WTC11 (cell line): Measurements from ENCODE around the gene GPR135. TPM values are rescaled to one million over a fixed set of nuclear protein-coding genes. Genes with fewer than 3 reads are reported as not detected.

ENCODE experiments used
- ATAC-seq: fragments of 200-7000 bp; cut with Tn5 transposase; 2 replicates; pipeline ENCODE4 v1.10.0; 2021; ENCODE audit warnings: mild to moderate bottlenecking, moderate library complexity
- CTCF ChIA-PET: fragments of 300-600 bp; sonication (Branson Sonifier 250); formaldehyde crosslinking; loops from one replicate; lab custom pipeline; 2021; ENCODE audit warnings: antibody characterized with exemption; lab: Charles Lee
- POLR2A ChIA-PET: fragments of 350-600 bp; sonication (Branson Sonifier 250); formaldehyde crosslinking; loops from one replicate; lab custom pipeline; 2021; ENCODE audit warnings: antibody characterized with exemption; lab: Charles Lee
- DNase-seq: peaks from one replicate; pipeline ENCODE4 v3.0.0; 2021; ENCODE audit warnings: low spot score
- H3K27ac Mint-ChIP-seq: 2 replicates; pipeline ENCODE4 v1.8.0; 2021; ENCODE audit warnings: mixed read lengths
- H3K27me3 Mint-ChIP-seq: 2 replicates; pipeline ENCODE4 v1.8.0; 2021; ENCODE audit warnings: low read depth, mild to moderate bottlenecking, moderate library complexity, mixed read lengths
- H3K36me3 Mint-ChIP-seq: 2 replicates; pipeline ENCODE4 v1.8.0; 2021; ENCODE audit warnings: mixed read lengths
- H3K4me1 Mint-ChIP-seq: 2 replicates; pipeline ENCODE4 v1.8.0; 2022; ENCODE audit warnings: mixed read lengths
- H3K4me3 Mint-ChIP-seq: 2 replicates; pipeline ENCODE4 v1.8.0; 2021; ENCODE audit warnings: mild to moderate bottlenecking, moderate library complexity, mixed read lengths
- H3K9me3 Mint-ChIP-seq: 2 replicates; pipeline ENCODE4 v1.8.0; 2021; ENCODE audit warnings: mixed read lengths
- FOXK1 ChIP-seq: sonication (generic); formaldehyde crosslinking; IDR thresholded peaks from 2 replicates; pipeline ENCODE4 v1.8.0; 2022; ENCODE audit warnings: mild to moderate bottlenecking, moderate library complexity, missing genetic modification reagents
- HMGA2 ChIP-seq: fragments of 250-450 bp; sonication (Bioruptor Pico); IDR thresholded peaks from 2 replicates; pipeline ENCODE4 v1.4.0; 2021; ENCODE audit warnings: mild to moderate bottlenecking, moderate library complexity
- NFE2L1 ChIP-seq: sonication (generic); formaldehyde crosslinking; IDR thresholded peaks from 2 replicates; pipeline ENCODE4 v1.8.1; 2023; ENCODE audit warnings: missing genetic modification reagents
- NFYB ChIP-seq: sonication (generic); formaldehyde crosslinking; conservative IDR thresholded peaks from 2 replicates; pipeline ENCODE4 v1.8.0; 2022; ENCODE audit warnings: low read depth, missing genetic modification reagents
- SOX15 ChIP-seq: fragments of 250-450 bp; sonication (Bioruptor Pico); IDR thresholded peaks from 2 replicates; pipeline ENCODE4 v1.9.0; 2021; ENCODE audit warnings: mild to moderate bottlenecking
- ZNF121 ChIP-seq: sonication (generic); formaldehyde crosslinking; IDR thresholded peaks from 2 replicates; pipeline ENCODE4 v1.8.0; 2023; ENCODE audit warnings: missing genetic modification reagents
- ZNF317 ChIP-seq: sonication (generic); formaldehyde crosslinking; IDR thresholded peaks from 2 replicates; pipeline ENCODE4 v1.8.1; 2023; ENCODE audit warnings: low read depth, mild to moderate bottlenecking, moderate library complexity, missing genetic modification reagents, borderline replicate concordance
- ZNF423 ChIP-seq: fragments of 250-450 bp; sonication (Bioruptor Pico); IDR thresholded peaks from 2 replicates; pipeline ENCODE4 v2.1.2; 2022; ENCODE audit warnings: mild to moderate bottlenecking, moderate library complexity
- total RNA-seq: library from RNA; stranded (reverse); gene quantifications from 3 replicates; pipeline ENCODE4 v1.2.3, GENCODE V29; 2021
- TF ChIP-seq, protein P1 (sequence below): sonication (generic); formaldehyde crosslinking; IDR thresholded peaks from 2 replicates; pipeline ENCODE4 v1.8.0; 2022; ENCODE audit warnings: mild to moderate bottlenecking, missing genetic modification reagents
- TF ChIP-seq, protein P2 (sequence below): sonication (generic); formaldehyde crosslinking; IDR thresholded peaks from 2 replicates; pipeline ENCODE4 v1.8.0; 2022; ENCODE audit warnings: missing genetic modification reagents
- TF ChIP-seq, protein P3 (sequence below): fragments of 250-450 bp; sonication (Bioruptor Pico); IDR thresholded peaks from 2 replicates; pipeline ENCODE4 v1.9.0; 2021; ENCODE audit warnings: mild to moderate bottlenecking
- TF ChIP-seq, protein P4 (sequence below): sonication (generic); formaldehyde crosslinking; IDR thresholded peaks from 2 replicates; pipeline ENCODE4 v1.8.1; 2022; ENCODE audit warnings: mild to moderate bottlenecking, moderate library complexity, missing genetic modification reagents
- TF ChIP-seq, protein P5 (sequence below): sonication (generic); formaldehyde crosslinking; IDR thresholded peaks from 2 replicates; pipeline ENCODE4 v1.8.1; 2022; ENCODE audit warnings: low read depth, mild to moderate bottlenecking, moderate library complexity, missing genetic modification reagents, borderline replicate concordance
- TF ChIP-seq, protein P6 (sequence below): sonication (generic); formaldehyde crosslinking; IDR thresholded peaks from 2 replicates; pipeline ENCODE4 v1.8.0; 2022; ENCODE audit warnings: mild to moderate bottlenecking, missing genetic modification reagents
- TF ChIP-seq, protein P7 (sequence below): sonication (generic); formaldehyde crosslinking; conservative IDR thresholded peaks from 2 replicates; pipeline ENCODE4 v1.8.1; 2023; ENCODE audit warnings: mild to moderate bottlenecking, low read depth, missing genetic modification reagents, moderate library complexity
- TF ChIP-seq, protein P8 (sequence below): sonication (generic); formaldehyde crosslinking; IDR thresholded peaks from 2 replicates; pipeline ENCODE4 v1.8.0; 2023; ENCODE audit warnings: mild to moderate bottlenecking, missing genetic modification reagents

GPR135 gene
- total RNA-seq, 1 experiment from 2014 or later = 1.7 TPM

DNA sequence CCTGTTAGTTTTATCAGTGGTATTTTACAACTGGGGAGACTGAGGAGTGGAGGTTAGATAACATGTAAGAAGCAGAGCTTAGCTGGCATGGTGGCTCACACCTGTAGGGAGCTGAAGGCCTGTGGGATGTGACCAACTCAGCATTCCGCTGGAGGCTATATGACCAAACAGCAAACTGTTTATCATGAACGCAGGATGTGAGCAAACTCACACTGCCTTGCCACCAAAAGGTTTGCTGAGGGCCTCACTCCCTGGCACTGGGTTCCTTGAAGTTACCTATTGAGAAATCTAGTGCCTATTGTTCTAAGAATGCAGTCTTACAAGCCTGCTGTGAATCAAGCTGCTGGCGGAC is 42.5 kb upstream of the GPR135 start:
- H3K9me3 Mint-ChIP-seq = peaks cover under 1% of the 10 kb centered on the region; the same call in 1 of the 2 replicates
- no peak overlapping the region for H3K4me3 Mint-ChIP-seq
- POLR2A ChIA-PET = interaction anchor here (1.3 to 1.6 kb wide), 2 partner anchors 23 to 69 kb away, joined by 7 to 10 read pairs; partner anchors contain the start of genes CCDC175, JKAMP and L3HYPDH
- ATAC-seq (no peak), DNase-seq (no peak)
- H3K27me3 Mint-ChIP-seq = no peaks in the 10 kb centered on the region; the same call in 1 of the 2 replicates
- H3K27ac Mint-ChIP-seq = no peak overlapping the region
- peaks cover 6% of the 10 kb centered on the region; the same call in 1 of the 2 replicates for H3K36me3 Mint-ChIP-seq
- H3K4me1 Mint-ChIP-seq = peaks cover 10% of the 10 kb centered on the region
- CTCF ChIA-PET = interaction anchor here (0.6 to 3.1 kb wide), 39 partner anchors 10 to 1006 kb away, joined by 3 to 169 read pairs (median 4); partner anchors contain the start of genes CCDC175, DAAM1, GPR135 and JKAMP
- TF ChIP-seq, protein P1, sequence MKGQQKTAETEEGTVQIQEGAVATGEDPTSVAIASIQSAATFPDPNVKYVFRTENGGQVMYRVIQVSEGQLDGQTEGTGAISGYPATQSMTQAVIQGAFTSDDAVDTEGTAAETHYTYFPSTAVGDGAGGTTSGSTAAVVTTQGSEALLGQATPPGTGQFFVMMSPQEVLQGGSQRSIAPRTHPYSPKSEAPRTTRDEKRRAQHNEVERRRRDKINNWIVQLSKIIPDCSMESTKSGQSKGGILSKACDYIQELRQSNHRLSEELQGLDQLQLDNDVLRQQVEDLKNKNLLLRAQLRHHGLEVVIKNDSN = no peak
- TF ChIP-seq, protein P2, sequence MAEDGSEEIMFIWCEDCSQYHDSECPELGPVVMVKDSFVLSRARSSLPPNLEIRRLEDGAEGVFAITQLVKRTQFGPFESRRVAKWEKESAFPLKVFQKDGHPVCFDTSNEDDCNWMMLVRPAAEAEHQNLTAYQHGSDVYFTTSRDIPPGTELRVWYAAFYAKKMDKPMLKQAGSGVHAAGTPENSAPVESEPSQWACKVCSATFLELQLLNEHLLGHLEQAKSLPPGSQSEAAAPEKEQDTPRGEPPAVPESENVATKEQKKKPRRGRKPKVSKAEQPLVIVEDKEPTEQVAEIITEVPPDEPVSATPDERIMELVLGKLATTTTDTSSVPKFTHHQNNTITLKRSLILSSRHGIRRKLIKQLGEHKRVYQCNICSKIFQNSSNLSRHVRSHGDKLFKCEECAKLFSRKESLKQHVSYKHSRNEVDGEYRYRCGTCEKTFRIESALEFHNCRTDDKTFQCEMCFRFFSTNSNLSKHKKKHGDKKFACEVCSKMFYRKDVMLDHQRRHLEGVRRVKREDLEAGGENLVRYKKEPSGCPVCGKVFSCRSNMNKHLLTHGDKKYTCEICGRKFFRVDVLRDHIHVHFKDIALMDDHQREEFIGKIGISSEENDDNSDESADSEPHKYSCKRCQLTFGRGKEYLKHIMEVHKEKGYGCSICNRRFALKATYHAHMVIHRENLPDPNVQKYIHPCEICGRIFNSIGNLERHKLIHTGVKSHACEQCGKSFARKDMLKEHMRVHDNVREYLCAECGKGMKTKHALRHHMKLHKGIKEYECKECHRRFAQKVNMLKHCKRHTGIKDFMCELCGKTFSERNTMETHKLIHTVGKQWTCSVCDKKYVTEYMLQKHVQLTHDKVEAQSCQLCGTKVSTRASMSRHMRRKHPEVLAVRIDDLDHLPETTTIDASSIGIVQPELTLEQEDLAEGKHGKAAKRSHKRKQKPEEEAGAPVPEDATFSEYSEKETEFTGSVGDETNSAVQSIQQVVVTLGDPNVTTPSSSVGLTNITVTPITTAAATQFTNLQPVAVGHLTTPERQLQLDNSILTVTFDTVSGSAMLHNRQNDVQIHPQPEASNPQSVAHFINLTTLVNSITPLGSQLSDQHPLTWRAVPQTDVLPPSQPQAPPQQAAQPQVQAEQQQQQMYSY (CRISPR knock-in tag) = no peak
- TF ChIP-seq SOX15 (no peak), ZNF121 (no peak), HMGA2 (CRISPR knock-in tag) (no peak), ZNF423 (no peak), FOXK1 (CRISPR knock-in tag) (no peak), NFE2L1 (CRISPR knock-in tag) (no peak), ZNF317 (CRISPR knock-in tag) (no peak), NFYB (CRISPR knock-in tag) (no peak)
- TF ChIP-seq, protein P3, sequence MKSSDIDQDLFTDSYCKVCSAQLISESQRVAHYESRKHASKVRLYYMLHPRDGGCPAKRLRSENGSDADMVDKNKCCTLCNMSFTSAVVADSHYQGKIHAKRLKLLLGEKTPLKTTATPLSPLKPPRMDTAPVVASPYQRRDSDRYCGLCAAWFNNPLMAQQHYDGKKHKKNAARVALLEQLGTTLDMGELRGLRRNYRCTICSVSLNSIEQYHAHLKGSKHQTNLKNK (CRISPR knock-in tag) = no peak
- TF ChIP-seq, protein P4, sequence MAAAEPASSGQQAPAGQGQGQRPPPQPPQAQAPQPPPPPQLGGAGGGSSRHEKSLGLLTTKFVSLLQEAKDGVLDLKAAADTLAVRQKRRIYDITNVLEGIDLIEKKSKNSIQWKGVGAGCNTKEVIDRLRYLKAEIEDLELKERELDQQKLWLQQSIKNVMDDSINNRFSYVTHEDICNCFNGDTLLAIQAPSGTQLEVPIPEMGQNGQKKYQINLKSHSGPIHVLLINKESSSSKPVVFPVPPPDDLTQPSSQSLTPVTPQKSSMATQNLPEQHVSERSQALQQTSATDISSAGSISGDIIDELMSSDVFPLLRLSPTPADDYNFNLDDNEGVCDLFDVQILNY (CRISPR knock-in tag) = no peak
- TF ChIP-seq, protein P5, sequence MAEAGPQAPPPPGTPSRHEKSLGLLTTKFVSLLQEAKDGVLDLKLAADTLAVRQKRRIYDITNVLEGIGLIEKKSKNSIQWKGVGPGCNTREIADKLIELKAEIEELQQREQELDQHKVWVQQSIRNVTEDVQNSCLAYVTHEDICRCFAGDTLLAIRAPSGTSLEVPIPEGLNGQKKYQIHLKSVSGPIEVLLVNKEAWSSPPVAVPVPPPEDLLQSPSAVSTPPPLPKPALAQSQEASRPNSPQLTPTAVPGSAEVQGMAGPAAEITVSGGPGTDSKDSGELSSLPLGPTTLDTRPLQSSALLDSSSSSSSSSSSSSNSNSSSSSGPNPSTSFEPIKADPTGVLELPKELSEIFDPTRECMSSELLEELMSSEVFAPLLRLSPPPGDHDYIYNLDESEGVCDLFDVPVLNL (CRISPR knock-in tag) = no peak
- TF ChIP-seq, protein P6, sequence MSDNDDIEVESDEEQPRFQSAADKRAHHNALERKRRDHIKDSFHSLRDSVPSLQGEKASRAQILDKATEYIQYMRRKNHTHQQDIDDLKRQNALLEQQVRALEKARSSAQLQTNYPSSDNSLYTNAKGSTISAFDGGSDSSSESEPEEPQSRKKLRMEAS = no peak
- TF ChIP-seq, protein P7, sequence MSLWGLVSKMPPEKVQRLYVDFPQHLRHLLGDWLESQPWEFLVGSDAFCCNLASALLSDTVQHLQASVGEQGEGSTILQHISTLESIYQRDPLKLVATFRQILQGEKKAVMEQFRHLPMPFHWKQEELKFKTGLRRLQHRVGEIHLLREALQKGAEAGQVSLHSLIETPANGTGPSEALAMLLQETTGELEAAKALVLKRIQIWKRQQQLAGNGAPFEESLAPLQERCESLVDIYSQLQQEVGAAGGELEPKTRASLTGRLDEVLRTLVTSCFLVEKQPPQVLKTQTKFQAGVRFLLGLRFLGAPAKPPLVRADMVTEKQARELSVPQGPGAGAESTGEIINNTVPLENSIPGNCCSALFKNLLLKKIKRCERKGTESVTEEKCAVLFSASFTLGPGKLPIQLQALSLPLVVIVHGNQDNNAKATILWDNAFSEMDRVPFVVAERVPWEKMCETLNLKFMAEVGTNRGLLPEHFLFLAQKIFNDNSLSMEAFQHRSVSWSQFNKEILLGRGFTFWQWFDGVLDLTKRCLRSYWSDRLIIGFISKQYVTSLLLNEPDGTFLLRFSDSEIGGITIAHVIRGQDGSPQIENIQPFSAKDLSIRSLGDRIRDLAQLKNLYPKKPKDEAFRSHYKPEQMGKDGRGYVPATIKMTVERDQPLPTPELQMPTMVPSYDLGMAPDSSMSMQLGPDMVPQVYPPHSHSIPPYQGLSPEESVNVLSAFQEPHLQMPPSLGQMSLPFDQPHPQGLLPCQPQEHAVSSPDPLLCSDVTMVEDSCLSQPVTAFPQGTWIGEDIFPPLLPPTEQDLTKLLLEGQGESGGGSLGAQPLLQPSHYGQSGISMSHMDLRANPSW = no peak
- TF ChIP-seq, protein P8, sequence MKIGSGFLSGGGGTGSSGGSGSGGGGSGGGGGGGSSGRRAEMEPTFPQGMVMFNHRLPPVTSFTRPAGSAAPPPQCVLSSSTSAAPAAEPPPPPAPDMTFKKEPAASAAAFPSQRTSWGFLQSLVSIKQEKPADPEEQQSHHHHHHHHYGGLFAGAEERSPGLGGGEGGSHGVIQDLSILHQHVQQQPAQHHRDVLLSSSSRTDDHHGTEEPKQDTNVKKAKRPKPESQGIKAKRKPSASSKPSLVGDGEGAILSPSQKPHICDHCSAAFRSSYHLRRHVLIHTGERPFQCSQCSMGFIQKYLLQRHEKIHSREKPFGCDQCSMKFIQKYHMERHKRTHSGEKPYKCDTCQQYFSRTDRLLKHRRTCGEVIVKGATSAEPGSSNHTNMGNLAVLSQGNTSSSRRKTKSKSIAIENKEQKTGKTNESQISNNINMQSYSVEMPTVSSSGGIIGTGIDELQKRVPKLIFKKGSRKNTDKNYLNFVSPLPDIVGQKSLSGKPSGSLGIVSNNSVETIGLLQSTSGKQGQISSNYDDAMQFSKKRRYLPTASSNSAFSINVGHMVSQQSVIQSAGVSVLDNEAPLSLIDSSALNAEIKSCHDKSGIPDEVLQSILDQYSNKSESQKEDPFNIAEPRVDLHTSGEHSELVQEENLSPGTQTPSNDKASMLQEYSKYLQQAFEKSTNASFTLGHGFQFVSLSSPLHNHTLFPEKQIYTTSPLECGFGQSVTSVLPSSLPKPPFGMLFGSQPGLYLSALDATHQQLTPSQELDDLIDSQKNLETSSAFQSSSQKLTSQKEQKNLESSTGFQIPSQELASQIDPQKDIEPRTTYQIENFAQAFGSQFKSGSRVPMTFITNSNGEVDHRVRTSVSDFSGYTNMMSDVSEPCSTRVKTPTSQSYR (CRISPR knock-in tag) = no peak
